GM15510 (cell line): ENCODE results near the gene KDM2A.

Source experiments
- POLR2A ChIP-seq: IDR thresholded peaks from 3 replicates; pipeline ENCODE4 v1.6.1; 2011; ENCODE audit warnings: borderline replicate concordance; ENCODE audit not compliant: insufficient read length; ENCODE audit errors: extremely low read depth

The KDM2A gene

GRCh38 chr11:67179892-67180490, 60.9 kb downstream of the KDM2A start:
- no peak for TF ChIP-seq POLR2A

GRCh38 chr11:67194096-67194495, 75.0 kb downstream of the KDM2A start:
- no peak for TF ChIP-seq POLR2A

DNA sequence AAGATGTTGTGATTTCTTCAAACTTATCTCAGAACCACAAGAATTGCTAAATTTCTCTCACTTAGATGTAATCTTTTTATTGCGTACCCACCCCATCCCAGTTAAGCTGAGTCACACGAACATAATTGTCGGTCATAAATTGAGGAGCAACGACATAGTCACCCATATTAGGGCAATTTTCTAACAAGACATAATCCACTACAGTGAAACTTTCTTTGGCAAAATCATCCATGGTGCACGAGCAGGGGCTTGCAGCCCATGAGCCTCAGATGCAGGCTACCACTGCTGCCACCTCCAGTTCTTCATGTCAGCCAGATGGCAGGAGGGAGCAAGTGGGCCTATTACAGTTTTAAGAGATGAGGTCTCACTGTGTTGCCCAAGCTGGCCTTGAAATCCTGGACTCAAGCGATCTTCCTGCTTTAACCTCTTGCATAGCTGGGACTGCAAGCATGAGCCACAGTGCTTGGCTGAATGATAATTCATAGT, 77.0 kb downstream of the KDM2A start:
- TF ChIP-seq POLR2A: no peak

DNA sequence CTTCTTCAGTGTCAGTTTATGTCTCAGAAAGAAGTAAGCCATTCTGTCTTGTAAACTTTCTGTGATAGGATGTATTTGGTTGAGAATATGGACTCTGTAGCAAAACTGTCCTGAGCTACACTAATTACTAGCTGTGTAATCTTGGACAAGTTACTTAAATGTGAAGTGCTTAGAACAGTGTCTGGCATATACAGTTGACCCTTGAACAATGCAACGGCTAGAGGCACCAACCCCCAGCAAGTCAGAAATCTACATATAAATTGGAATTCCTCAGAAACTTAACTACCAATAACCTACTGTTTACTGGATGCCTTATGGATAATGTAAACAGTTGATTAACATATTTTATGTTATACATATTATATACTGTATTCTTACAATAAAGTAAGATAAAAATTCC, 78.5 kb downstream of the KDM2A start:
- TF ChIP-seq POLR2A: no peak

- no peak for TF ChIP-seq POLR2A
Measured at GRCh38 chr11:67199751-67200150, 80.7 kb downstream of the KDM2A start.

- no peak for TF ChIP-seq POLR2A
Measured at GRCh38 chr11:67202028-67202427, 83.0 kb downstream of the KDM2A start.

DNA sequence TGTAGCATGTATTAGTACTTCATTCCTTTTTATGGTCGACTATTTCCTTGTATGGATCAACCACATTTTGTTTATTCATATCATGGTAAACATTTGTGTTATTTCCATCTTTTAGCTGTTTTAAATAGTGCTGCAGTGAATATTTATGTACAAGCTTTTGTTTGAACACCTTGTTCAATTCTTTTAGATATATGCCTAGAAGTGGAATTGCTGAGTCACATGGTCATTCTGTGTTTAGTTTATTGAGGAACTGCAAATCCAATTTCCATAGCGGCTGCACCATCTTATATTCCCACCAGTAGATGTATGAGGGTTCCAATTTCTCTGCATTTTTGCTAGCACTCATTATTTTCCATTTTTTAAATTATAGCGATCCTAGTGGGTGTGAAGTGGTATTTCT, 85.8 kb downstream of the KDM2A start:
- no peak for TF ChIP-seq POLR2A

- no peak for TF ChIP-seq POLR2A
Measured at GRCh38 chr11:67211656-67212436, 92.8 kb downstream of the KDM2A start.

DNA sequence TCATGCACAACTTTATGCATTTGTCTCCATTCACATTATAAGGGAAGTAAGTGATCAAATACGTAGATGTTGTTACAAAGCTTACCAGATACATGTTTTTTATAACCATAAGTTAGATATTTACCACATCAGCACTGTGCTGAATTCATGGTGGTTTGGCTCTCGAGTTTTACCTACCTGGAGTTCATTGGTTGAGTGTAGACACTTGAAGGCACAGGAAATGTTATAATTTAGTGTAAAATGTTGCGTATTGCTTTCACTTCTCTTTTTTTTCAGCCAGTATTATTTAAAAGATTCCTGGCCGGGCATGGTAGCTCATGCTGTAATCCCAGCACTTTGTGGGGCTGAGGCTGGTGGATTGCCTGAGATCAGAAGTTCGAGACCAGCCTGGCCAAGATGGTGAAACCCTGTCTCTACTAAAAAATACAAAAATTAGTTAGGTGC, 94.1 kb downstream of the KDM2A start:
- no peak for TF ChIP-seq POLR2A

DNA sequence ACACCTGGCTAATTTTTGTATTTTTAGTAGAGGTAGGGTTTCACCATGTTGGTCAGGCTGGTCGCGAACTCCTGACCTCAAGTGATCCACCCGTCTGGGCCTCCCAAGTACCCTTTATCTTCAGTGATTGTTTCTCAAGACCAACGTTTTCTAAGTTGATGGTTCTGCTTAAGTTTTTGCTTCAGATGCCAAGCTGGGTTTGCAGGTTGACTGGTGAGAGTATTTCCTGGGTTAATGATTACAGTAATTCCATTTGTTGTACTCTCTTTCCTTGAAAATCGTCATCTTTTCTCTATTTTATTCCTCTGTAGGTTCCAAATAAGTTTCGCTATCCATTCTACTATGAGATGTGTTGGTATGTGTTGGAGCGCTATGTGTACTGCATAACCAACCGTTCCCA, 108.7 kb downstream of the KDM2A start:
- no peak for TF ChIP-seq POLR2A

DNA sequence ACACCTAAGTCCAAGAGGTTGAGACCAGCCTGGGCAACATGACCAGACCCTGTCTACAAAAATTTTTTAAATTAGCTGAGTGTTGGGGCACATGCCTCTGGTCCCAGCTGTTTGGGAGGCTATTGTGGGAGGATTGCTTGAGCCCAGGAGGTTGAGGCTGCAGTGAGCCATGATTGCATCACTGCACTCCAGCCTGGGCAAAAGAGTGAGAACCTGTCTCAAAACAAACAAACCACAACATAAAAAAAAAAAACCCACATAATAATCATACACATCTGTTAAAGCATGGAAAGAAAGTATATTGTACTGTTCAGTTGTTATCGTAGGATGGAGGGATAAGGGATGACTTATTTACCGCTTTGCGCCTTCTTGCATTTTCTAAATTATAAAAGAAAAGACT, 111.3 kb downstream of the KDM2A start:
- TF ChIP-seq POLR2A: no peak

GRCh38 chr11:67230886-67231285, 111.8 kb downstream of the KDM2A start:
- no peak for TF ChIP-seq POLR2A

DNA sequence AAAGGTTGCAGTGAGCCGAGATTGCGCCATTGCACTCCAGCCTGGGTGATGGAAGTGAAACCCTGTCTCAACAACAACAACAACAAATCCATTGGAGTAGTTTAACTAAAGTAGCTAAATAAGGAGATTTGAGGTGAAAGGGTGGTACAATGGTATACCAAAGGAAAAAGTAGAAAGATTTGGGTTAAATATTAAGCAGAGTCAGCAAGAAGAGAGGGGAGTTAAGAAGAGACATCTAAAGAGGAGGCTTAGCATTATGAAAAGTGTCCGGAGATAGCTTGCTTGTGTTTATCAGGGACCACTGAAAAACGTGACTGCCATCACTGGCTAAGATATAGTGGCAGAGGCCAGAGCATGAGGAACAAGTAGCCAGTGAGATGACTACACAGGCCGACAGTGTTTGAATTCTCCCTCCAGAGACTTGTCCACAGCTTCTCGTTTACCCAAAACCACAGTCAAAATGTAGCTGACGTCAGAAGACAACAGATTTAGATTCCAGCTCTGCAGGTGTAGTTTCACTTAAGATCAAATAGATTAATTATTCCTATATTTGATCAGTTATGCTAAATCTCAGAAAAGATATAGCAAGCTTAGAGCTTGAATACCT, 114.6 kb downstream of the KDM2A start:
- TF ChIP-seq POLR2A: no peak

- no peak for TF ChIP-seq POLR2A
Measured at GRCh38 chr11:67237574-67237973, 118.5 kb downstream of the KDM2A start.

DNA sequence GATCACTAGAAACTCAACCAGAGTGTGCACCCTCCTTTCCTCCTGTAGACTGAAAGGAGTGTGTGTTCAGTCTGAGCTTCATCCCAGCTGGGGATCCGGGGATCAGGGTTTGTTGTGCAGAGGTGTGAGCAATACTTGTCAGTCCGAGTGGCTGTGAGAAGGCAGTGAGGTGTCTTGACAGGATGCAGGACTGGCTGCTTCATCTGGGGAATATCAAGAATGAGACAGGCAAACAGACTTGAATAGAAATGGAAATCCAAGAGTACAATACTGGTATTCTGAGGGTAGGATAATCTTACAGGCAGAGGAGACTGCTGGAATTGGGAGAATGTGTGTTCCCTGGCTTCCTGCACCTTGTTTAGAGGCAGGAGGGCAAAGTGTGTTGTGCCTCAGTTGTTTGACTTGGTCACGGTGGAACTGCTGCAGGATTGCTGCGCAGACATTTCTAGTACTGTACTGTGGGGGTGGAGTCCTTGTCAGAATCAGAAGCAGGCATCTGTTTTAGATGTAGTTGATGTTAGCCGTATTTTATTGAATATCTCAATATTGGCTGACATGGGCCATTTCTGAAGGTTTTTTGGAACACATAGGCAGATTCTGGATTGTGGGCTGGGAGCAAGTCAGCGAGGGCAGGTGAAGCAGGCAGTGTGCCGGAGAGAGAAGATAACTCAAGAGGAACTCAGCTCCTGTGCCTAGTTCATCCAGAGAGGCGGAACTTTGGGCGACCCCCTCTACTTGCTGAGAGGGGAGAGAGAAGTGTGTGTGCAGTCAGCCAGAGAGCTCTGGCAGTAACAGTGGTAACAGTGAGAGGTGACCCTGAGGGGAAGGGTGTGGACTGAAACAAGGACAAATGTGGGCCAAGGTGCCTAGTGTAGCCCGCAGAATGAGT, 120.1 kb downstream of the KDM2A start:
- no peak for TF ChIP-seq POLR2A
